Endothelial cell of umbilical vein (primary cell): ENCODE results near the gene PPP4R1.

Experiments
- EZH2 ChIP-seq: IDR thresholded peaks from 2 replicates; pipeline ENCODE4 v1.6.1; 2012; ENCODE audit warnings: borderline replicate concordance, low read depth, mild to moderate bottlenecking, moderate library complexity, low read length, inconsistent platforms; ENCODE audit not compliant: severe bottlenecking
- TF ChIP-seq, protein P1 (sequence below), 2 donors: IDR thresholded peaks; 1 replicate in 1 of 2; 2 replicates in 1 of 2; pipeline ENCODE4 v1.5.1; 2011; ENCODE audit warnings: low read length in 2 of 2, mild to moderate bottlenecking in 2 of 2, moderate library complexity in 2 of 2, control low read depth in 1 of 2, inconsistent platforms in 1 of 2, low read depth in 1 of 2; ENCODE audit not compliant: insufficient read depth in 1 of 2; ENCODE audit errors: extremely low read depth in 1 of 2
- TF ChIP-seq, protein P2 (sequence below): IDR thresholded peaks from 2 replicates; pipeline ENCODE4 v1.6.1; 2011; ENCODE audit not compliant: insufficient read depth, insufficient read length

DNA sequence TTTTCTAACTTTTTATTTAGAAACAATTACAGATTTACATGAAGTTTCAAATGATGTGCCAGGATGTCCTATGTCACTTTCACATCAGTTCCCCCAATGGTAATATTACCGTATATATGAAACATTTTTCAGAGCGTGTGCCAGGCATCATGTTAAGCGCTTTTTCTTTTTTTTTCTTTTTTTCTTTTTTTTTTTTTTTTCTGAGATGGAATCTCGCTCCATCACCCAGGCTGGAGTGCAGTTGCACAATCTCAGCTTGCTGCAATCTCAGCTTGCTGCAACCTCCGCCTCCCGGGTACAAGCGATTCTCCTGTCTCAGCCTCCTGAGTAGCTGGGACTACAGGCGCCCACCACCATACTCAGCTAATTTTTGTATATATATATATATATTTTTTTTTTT is 5.6 kb upstream of the PPP4R1 start:
- TF ChIP-seq, protein P1, sequence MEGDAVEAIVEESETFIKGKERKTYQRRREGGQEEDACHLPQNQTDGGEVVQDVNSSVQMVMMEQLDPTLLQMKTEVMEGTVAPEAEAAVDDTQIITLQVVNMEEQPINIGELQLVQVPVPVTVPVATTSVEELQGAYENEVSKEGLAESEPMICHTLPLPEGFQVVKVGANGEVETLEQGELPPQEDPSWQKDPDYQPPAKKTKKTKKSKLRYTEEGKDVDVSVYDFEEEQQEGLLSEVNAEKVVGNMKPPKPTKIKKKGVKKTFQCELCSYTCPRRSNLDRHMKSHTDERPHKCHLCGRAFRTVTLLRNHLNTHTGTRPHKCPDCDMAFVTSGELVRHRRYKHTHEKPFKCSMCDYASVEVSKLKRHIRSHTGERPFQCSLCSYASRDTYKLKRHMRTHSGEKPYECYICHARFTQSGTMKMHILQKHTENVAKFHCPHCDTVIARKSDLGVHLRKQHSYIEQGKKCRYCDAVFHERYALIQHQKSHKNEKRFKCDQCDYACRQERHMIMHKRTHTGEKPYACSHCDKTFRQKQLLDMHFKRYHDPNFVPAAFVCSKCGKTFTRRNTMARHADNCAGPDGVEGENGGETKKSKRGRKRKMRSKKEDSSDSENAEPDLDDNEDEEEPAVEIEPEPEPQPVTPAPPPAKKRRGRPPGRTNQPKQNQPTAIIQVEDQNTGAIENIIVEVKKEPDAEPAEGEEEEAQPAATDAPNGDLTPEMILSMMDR (IDR thresholded peaks at IDR 0.05; ENCODE audit: extremely low read depth in 1 of 2, insufficient read depth in 1 of 2, low read depth in 1 of 2, low read length in 2 of 2) = no peak
- TF ChIP-seq, protein P2, sequence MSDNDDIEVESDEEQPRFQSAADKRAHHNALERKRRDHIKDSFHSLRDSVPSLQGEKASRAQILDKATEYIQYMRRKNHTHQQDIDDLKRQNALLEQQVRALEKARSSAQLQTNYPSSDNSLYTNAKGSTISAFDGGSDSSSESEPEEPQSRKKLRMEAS = no peak
- TF ChIP-seq EZH2 = no peak
